ENCODE measurements around the gene DYDC1.

DYDC1 gene

GRCh38 chr10:80344912-80345311 lies 11.6 kb downstream of the DYDC1 start:
- Histone ChIP-seq H3K9me3 (ENCODE audit: control insufficient read depth, insufficient read depth, low read length) (no peaks in the 10 kb centered on the region), H3K4me3 (ENCODE audit: low read depth, low read length) (no peak overlapping the region), H3K27me3 (ENCODE audit: control insufficient read depth, insufficient read depth, low read length) (no peaks in the 10 kb centered on the region), H3K4me1 (ENCODE audit: control insufficient read depth, insufficient read depth, low read length) (no peaks in the 10 kb centered on the region), H3K9ac (ENCODE audit: low read depth, low read length) (no peak overlapping the region), H3K27ac (ENCODE audit: low read depth, low read length) (no peak overlapping the region), H3K36me3 (ENCODE audit: control insufficient read depth, insufficient read depth, low read length) (no peaks in the 10 kb centered on the region)

GRCh38 chr10:80344276-80344675 lies 12.3 kb downstream of the DYDC1 start:
- H3K4me1 ChIP-seq (ENCODE audit: control insufficient read depth, insufficient read depth, low read length) = no peaks in the 10 kb centered on the region
- H3K36me3 ChIP-seq (ENCODE audit: control insufficient read depth, insufficient read depth, low read length) = no peaks in the 10 kb centered on the region
- no peaks in the 10 kb centered on the region for H3K9me3 ChIP-seq (ENCODE audit: control insufficient read depth, insufficient read depth, low read length)
- H3K27me3 ChIP-seq (ENCODE audit: control insufficient read depth, insufficient read depth, low read length) = no peaks in the 10 kb centered on the region
- no peak overlapping the region for H3K4me3 ChIP-seq (ENCODE audit: low read depth, low read length)
- H3K9ac ChIP-seq (ENCODE audit: low read depth, low read length) = no peak overlapping the region
- H3K27ac ChIP-seq (ENCODE audit: low read depth, low read length) = no peak overlapping the region

GRCh38 chr10:80333983-80334382 lies 22.6 kb downstream of the DYDC1 start:
- no peaks in the 10 kb centered on the region for H3K4me1 ChIP-seq (ENCODE audit: control insufficient read depth, insufficient read depth, low read length)
- no peak overlapping the region for H3K27ac ChIP-seq (ENCODE audit: low read depth, low read length)
- H3K36me3 ChIP-seq (ENCODE audit: control insufficient read depth, insufficient read depth, low read length) = no peaks in the 10 kb centered on the region
- H3K9me3 ChIP-seq (ENCODE audit: control insufficient read depth, insufficient read depth, low read length) = no peaks in the 10 kb centered on the region
- H3K27me3 ChIP-seq (ENCODE audit: control insufficient read depth, insufficient read depth, low read length) = no peaks in the 10 kb centered on the region
- H3K9ac ChIP-seq (ENCODE audit: low read depth, low read length) = no peak overlapping the region
- no peak overlapping the region for H3K4me3 ChIP-seq (ENCODE audit: low read depth, low read length)

GRCh38 chr10:80324891-80325364 lies 31.6 kb downstream of the DYDC1 start:
- H3K9me3 ChIP-seq (ENCODE audit: control insufficient read depth, insufficient read depth, low read length) = no peaks in the 10 kb centered on the region
- H3K36me3 ChIP-seq (ENCODE audit: control insufficient read depth, insufficient read depth, low read length) = no peaks in the 10 kb centered on the region
- H3K27me3 ChIP-seq (ENCODE audit: control insufficient read depth, insufficient read depth, low read length) = no peaks in the 10 kb centered on the region
- H3K27ac ChIP-seq (ENCODE audit: low read depth, low read length) = no peak overlapping the region
- no peak overlapping the region for H3K4me3 ChIP-seq (ENCODE audit: low read depth, low read length)
- peaks cover 7% of the 10 kb centered on the region for H3K4me1 ChIP-seq (ENCODE audit: control insufficient read depth, insufficient read depth, low read length)
- H3K9ac ChIP-seq (ENCODE audit: low read depth, low read length) = no peak overlapping the region

- no peak overlapping the region for H3K4me3 ChIP-seq (ENCODE audit: low read depth, low read length)
- H3K9ac ChIP-seq (ENCODE audit: low read depth, low read length) = no peak overlapping the region
- H3K4me1 ChIP-seq (ENCODE audit: control insufficient read depth, insufficient read depth, low read length) = peaks cover 7% of the 10 kb centered on the region
- no peaks in the 10 kb centered on the region for H3K36me3 ChIP-seq (ENCODE audit: control insufficient read depth, insufficient read depth, low read length)
- H3K27me3 ChIP-seq (ENCODE audit: control insufficient read depth, insufficient read depth, low read length) = no peaks in the 10 kb centered on the region
- H3K27ac ChIP-seq (ENCODE audit: low read depth, low read length) = no peak overlapping the region
- H3K9me3 ChIP-seq (ENCODE audit: control insufficient read depth, insufficient read depth, low read length) = no peaks in the 10 kb centered on the region
These were observed 32.5 kb downstream of the DYDC1 start for GRCh38 chr10:80324086-80324485.

- no peaks in the 10 kb centered on the region for H3K27me3 ChIP-seq (ENCODE audit: control insufficient read depth, insufficient read depth, low read length)
- H3K9me3 ChIP-seq (ENCODE audit: control insufficient read depth, insufficient read depth, low read length) = no peaks in the 10 kb centered on the region
- H3K9ac ChIP-seq (ENCODE audit: low read depth, low read length) = no peak overlapping the region
- no peak overlapping the region for H3K4me3 ChIP-seq (ENCODE audit: low read depth, low read length)
- peaks cover 7% of the 10 kb centered on the region for H3K4me1 ChIP-seq (ENCODE audit: control insufficient read depth, insufficient read depth, low read length)
- no peak overlapping the region for H3K27ac ChIP-seq (ENCODE audit: low read depth, low read length)
- H3K36me3 ChIP-seq (ENCODE audit: control insufficient read depth, insufficient read depth, low read length) = no peaks in the 10 kb centered on the region
These were observed 33.2 kb downstream of the DYDC1 start for GRCh38 chr10:80323311-80323710.

GRCh38 chr10:80322711-80323110 lies 33.8 kb downstream of the DYDC1 start:
- Histone ChIP-seq H3K4me3 (ENCODE audit: low read depth, low read length) (no peak overlapping the region), H3K9me3 (ENCODE audit: control insufficient read depth, insufficient read depth, low read length) (no peaks in the 10 kb centered on the region), H3K36me3 (ENCODE audit: control insufficient read depth, insufficient read depth, low read length) (no peaks in the 10 kb centered on the region), H3K9ac (ENCODE audit: low read depth, low read length) (no peak overlapping the region), H3K4me1 (ENCODE audit: control insufficient read depth, insufficient read depth, low read length) (peaks cover 7% of the 10 kb centered on the region), H3K27me3 (ENCODE audit: control insufficient read depth, insufficient read depth, low read length) (no peaks in the 10 kb centered on the region), H3K27ac (ENCODE audit: low read depth, low read length) (no peak overlapping the region)

GRCh38 chr10:80322158-80322557 lies 34.4 kb downstream of the DYDC1 start:
- no peaks in the 10 kb centered on the region for H3K36me3 ChIP-seq (ENCODE audit: control insufficient read depth, insufficient read depth, low read length)
- H3K9me3 ChIP-seq (ENCODE audit: control insufficient read depth, insufficient read depth, low read length) = no peaks in the 10 kb centered on the region
- H3K4me3 ChIP-seq (ENCODE audit: low read depth, low read length) = no peak overlapping the region
- peaks cover 7% of the 10 kb centered on the region for H3K4me1 ChIP-seq (ENCODE audit: control insufficient read depth, insufficient read depth, low read length)
- H3K27me3 ChIP-seq (ENCODE audit: control insufficient read depth, insufficient read depth, low read length) = no peaks in the 10 kb centered on the region
- no peak overlapping the region for H3K9ac ChIP-seq (ENCODE audit: low read depth, low read length)
- H3K27ac ChIP-seq (ENCODE audit: low read depth, low read length) = no peak overlapping the region

- Histone ChIP-seq H3K27me3 (ENCODE audit: control insufficient read depth, insufficient read depth, low read length) (no peaks in the 10 kb centered on the region), H3K9me3 (ENCODE audit: control insufficient read depth, insufficient read depth, low read length) (no peaks in the 10 kb centered on the region), H3K27ac (ENCODE audit: low read depth, low read length) (no peak overlapping the region), H3K36me3 (ENCODE audit: control insufficient read depth, insufficient read depth, low read length) (no peaks in the 10 kb centered on the region), H3K4me1 (ENCODE audit: control insufficient read depth, insufficient read depth, low read length) (peaks cover 7% of the 10 kb centered on the region), H3K9ac (ENCODE audit: low read depth, low read length) (no peak overlapping the region), H3K4me3 (ENCODE audit: low read depth, low read length) (no peak overlapping the region)
These were observed 35.4 kb downstream of the DYDC1 start for GRCh38 chr10:80321183-80321582.

- peaks cover 7% of the 10 kb centered on the region for H3K4me1 ChIP-seq (ENCODE audit: control insufficient read depth, insufficient read depth, low read length)
- H3K9me3 ChIP-seq (ENCODE audit: control insufficient read depth, insufficient read depth, low read length) = no peaks in the 10 kb centered on the region
- no peak overlapping the region for H3K4me3 ChIP-seq (ENCODE audit: low read depth, low read length)
- H3K36me3 ChIP-seq (ENCODE audit: control insufficient read depth, insufficient read depth, low read length) = no peaks in the 10 kb centered on the region
- H3K9ac ChIP-seq (ENCODE audit: low read depth, low read length) = no peak overlapping the region
- H3K27me3 ChIP-seq (ENCODE audit: control insufficient read depth, insufficient read depth, low read length) = no peaks in the 10 kb centered on the region
- H3K27ac ChIP-seq (ENCODE audit: low read depth, low read length) = no peak overlapping the region
These were observed 36.2 kb downstream of the DYDC1 start for GRCh38 chr10:80320377-80320776.

GRCh38 chr10:80319725-80320290 lies 36.7 kb downstream of the DYDC1 start:
- H3K4me1 ChIP-seq (ENCODE audit: control insufficient read depth, insufficient read depth, low read length) = peaks cover 1% of the 10 kb centered on the region
- no peak overlapping the region for H3K9ac ChIP-seq (ENCODE audit: low read depth, low read length)
- H3K4me3 ChIP-seq (ENCODE audit: low read depth, low read length) = no peak overlapping the region
- no peaks in the 10 kb centered on the region for H3K9me3 ChIP-seq (ENCODE audit: control insufficient read depth, insufficient read depth, low read length)
- no peaks in the 10 kb centered on the region for H3K27me3 ChIP-seq (ENCODE audit: control insufficient read depth, insufficient read depth, low read length)
- no peak overlapping the region for H3K27ac ChIP-seq (ENCODE audit: low read depth, low read length)
- H3K36me3 ChIP-seq (ENCODE audit: control insufficient read depth, insufficient read depth, low read length) = no peaks in the 10 kb centered on the region

- Histone ChIP-seq H3K9me3 (ENCODE audit: control insufficient read depth, insufficient read depth, low read length) (no peaks in the 10 kb centered on the region), H3K9ac (ENCODE audit: low read depth, low read length) (no peak overlapping the region), H3K27me3 (ENCODE audit: control insufficient read depth, insufficient read depth, low read length) (no peaks in the 10 kb centered on the region), H3K4me3 (ENCODE audit: low read depth, low read length) (no peak overlapping the region), H3K27ac (ENCODE audit: low read depth, low read length) (no peak overlapping the region), H3K4me1 (ENCODE audit: control insufficient read depth, insufficient read depth, low read length) (no peaks in the 10 kb centered on the region), H3K36me3 (ENCODE audit: control insufficient read depth, insufficient read depth, low read length) (no peaks in the 10 kb centered on the region)
These were observed 37.2 kb downstream of the DYDC1 start for GRCh38 chr10:80319318-80319717.
